Measurements from ENCODE around the gene ITPA. TPM values are rescaled to one million over a fixed set of nuclear protein-coding genes. Genes with fewer than 3 reads are reported as not detected.
A peak's percentile ranks its signal among the peaks of the same experiment; 100 is the strongest.

The ITPA gene
- total RNA-seq, 1 experiment from 2014 or later = 104 TPM

DNA sequence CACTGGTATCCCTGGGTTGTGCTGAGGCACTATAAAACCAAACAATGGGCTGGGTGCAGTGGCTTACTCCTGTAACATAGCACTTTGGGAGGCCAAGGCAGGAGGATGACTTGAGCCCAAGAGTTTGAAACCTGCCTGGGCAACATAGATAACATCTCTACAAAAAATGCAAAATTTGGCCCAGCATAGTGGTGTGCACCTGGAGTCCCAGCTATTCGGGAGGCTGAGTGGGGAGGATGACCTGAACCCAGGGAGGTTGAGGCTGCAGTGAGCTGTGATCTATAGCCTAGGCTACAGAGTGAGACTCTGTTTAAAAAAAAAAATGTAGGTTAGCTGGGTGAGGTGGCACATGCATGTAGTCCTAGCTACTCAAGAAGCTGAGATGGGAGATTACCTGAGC, 37.4 kb downstream of the ITPA start (continued):
- TF ChIP-seq, protein P1, sequence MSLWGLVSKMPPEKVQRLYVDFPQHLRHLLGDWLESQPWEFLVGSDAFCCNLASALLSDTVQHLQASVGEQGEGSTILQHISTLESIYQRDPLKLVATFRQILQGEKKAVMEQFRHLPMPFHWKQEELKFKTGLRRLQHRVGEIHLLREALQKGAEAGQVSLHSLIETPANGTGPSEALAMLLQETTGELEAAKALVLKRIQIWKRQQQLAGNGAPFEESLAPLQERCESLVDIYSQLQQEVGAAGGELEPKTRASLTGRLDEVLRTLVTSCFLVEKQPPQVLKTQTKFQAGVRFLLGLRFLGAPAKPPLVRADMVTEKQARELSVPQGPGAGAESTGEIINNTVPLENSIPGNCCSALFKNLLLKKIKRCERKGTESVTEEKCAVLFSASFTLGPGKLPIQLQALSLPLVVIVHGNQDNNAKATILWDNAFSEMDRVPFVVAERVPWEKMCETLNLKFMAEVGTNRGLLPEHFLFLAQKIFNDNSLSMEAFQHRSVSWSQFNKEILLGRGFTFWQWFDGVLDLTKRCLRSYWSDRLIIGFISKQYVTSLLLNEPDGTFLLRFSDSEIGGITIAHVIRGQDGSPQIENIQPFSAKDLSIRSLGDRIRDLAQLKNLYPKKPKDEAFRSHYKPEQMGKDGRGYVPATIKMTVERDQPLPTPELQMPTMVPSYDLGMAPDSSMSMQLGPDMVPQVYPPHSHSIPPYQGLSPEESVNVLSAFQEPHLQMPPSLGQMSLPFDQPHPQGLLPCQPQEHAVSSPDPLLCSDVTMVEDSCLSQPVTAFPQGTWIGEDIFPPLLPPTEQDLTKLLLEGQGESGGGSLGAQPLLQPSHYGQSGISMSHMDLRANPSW (CRISPR knock-in tag; conservative IDR thresholded peaks at IDR 0.05; ENCODE audit: low read depth) = no peak
- TF ChIP-seq ZBTB21 (CRISPR knock-in tag; IDR thresholded peaks at IDR 0.05; ENCODE audit: borderline replicate concordance) (no peak), FOXP1 (CRISPR knock-in tag; IDR thresholded peaks at IDR 0.05; ENCODE audit: borderline replicate concordance) (no peak), JAZF1 (CRISPR knock-in tag; IDR thresholded peaks at IDR 0.05) (no peak)
- TF ChIP-seq, protein P2, sequence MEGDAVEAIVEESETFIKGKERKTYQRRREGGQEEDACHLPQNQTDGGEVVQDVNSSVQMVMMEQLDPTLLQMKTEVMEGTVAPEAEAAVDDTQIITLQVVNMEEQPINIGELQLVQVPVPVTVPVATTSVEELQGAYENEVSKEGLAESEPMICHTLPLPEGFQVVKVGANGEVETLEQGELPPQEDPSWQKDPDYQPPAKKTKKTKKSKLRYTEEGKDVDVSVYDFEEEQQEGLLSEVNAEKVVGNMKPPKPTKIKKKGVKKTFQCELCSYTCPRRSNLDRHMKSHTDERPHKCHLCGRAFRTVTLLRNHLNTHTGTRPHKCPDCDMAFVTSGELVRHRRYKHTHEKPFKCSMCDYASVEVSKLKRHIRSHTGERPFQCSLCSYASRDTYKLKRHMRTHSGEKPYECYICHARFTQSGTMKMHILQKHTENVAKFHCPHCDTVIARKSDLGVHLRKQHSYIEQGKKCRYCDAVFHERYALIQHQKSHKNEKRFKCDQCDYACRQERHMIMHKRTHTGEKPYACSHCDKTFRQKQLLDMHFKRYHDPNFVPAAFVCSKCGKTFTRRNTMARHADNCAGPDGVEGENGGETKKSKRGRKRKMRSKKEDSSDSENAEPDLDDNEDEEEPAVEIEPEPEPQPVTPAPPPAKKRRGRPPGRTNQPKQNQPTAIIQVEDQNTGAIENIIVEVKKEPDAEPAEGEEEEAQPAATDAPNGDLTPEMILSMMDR (IDR thresholded peaks at IDR 0.05) = no peak
- TF ChIP-seq, protein P3, sequence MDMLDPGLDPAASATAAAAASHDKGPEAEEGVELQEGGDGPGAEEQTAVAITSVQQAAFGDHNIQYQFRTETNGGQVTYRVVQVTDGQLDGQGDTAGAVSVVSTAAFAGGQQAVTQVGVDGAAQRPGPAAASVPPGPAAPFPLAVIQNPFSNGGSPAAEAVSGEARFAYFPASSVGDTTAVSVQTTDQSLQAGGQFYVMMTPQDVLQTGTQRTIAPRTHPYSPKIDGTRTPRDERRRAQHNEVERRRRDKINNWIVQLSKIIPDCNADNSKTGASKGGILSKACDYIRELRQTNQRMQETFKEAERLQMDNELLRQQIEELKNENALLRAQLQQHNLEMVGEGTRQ (CRISPR knock-in tag; IDR thresholded peaks at IDR 0.05) = no peak

DNA sequence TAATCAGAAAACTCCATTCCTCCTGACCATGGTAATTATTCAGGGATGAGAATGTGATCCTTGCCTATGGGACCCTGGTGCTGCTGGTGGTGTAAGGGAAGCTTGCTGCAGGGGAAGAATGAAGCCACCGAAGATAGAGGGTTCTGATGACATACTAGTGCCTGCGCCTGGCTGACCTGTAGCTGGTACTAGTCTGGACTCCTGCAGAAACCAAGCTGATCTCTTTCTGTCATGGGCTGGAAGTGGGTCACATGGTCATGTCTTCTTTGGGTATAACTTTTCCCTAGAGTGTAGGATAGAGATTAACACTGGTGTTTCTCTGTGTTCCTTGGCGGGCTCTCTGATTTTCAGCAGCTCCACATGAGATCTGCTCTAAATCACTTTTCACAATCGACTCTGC, 38.3 kb downstream of the ITPA start:
- no peak overlapping the region for H3K4me3 Mint-ChIP-seq
- H3K9me3 Mint-ChIP-seq = no peaks in the 10 kb centered on the region
- TF ChIP-seq OVOL2 (CRISPR knock-in tag; IDR thresholded peaks at IDR 0.05; ENCODE audit: borderline replicate concordance) (no peak), FOXP1 (CRISPR knock-in tag; IDR thresholded peaks at IDR 0.05; ENCODE audit: borderline replicate concordance) (no peak), ZNF671 (CRISPR knock-in tag; IDR thresholded peaks at IDR 0.05) (no peak), ESRRA (CRISPR knock-in tag; IDR thresholded peaks at IDR 0.05; ENCODE audit: borderline replicate concordance) (no peak)
- H3K4me1 Mint-ChIP-seq = peaks cover 16% of the 10 kb centered on the region
- ATAC-seq = no peak
- no peak for DNase-seq (ENCODE audit: low spot score)
- no peak overlapping the region for H3K27ac Mint-ChIP-seq
- H3K36me3 Mint-ChIP-seq = no peaks in the 10 kb centered on the region
- CTCF ChIA-PET = interaction anchor here (0.8 to 8.8 kb wide), 7 partner anchors 8 to 195 kb away, joined by 3 to 92 read pairs (median 30); partner anchors contain the start of gene SLC4A11
- peaks cover 37% of the 10 kb centered on the region for H3K27me3 Mint-ChIP-seq (ENCODE audit: low read depth)
- POLR2A ChIA-PET = interaction anchor here (0.7 to 3.8 kb wide), 2 partner anchors 8 to 261 kb away, joined by 4 to 25 read pairs; partner anchors contain the start of gene SLC4A11

DNA sequence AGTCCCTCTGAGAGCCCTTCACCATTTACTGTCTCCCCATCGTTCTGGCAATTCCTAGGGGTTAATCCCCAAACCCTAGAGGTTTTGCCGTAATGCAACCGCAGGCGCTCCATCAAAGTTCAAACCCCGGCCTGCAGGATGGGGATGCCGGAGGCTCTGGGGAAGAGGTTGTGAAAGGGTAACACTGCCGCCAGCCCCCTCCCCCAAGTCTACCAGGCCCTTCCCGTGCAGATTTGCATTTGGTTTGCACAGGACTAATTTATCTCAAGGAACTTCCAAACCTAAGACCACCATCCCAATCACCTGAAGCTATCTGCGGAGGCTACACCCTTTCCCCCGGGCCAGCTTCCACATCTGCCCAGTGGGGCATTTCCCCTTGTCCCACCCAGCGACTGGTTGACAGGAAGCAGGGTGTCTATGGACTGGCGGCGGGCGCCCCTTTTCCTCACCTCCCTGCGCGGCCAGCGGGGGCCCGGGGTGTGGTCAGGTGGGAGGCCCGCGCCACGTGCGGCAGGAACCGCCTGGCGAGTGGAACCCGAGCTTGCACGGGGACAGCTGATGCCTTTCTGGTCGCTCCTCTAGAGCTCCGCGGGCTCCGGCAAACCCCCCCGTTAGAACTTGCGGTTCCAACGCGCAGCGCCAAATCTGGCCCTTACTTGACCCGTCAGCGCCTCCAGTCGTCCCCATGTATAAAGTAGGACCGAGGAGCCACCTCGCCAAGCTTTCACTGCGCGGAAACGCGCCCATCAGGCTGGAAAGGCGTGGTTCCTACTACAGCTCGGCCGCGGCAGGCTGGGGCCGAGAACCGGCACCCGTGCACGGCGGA, 39.1 kb downstream of the ITPA start:
- peaks cover 37% of the 10 kb centered on the region for H3K27me3 Mint-ChIP-seq (ENCODE audit: low read depth)
- CTCF ChIA-PET = interaction anchor here (0.7 to 8.8 kb wide), 17 partner anchors 9 to 206 kb away, joined by 3 to 92 read pairs (median 5); partner anchors contain the start of gene SLC4A11
- TF ChIP-seq IRF2 (CRISPR knock-in tag; IDR thresholded peaks at IDR 0.05; ENCODE audit: borderline replicate concordance, low read depth) (no peak), GABPB1 (CRISPR knock-in tag; IDR thresholded peaks at IDR 0.05) (no peak), SP1 (CRISPR knock-in tag; conservative IDR thresholded peaks at IDR 0.05) (0 out of 2 replicates have a peak, but pooled peaks have one; percentile 29), EMX1 (CRISPR knock-in tag; IDR thresholded peaks at IDR 0.05) (no peak), ZNF416 (CRISPR knock-in tag; IDR thresholded peaks at IDR 0.05) (no peak), MYBL2 (CRISPR knock-in tag; IDR thresholded peaks at IDR 0.05) (0 out of 2 replicates have a peak, but pooled peaks have one; percentile 25)
- TF ChIP-seq, protein P4, sequence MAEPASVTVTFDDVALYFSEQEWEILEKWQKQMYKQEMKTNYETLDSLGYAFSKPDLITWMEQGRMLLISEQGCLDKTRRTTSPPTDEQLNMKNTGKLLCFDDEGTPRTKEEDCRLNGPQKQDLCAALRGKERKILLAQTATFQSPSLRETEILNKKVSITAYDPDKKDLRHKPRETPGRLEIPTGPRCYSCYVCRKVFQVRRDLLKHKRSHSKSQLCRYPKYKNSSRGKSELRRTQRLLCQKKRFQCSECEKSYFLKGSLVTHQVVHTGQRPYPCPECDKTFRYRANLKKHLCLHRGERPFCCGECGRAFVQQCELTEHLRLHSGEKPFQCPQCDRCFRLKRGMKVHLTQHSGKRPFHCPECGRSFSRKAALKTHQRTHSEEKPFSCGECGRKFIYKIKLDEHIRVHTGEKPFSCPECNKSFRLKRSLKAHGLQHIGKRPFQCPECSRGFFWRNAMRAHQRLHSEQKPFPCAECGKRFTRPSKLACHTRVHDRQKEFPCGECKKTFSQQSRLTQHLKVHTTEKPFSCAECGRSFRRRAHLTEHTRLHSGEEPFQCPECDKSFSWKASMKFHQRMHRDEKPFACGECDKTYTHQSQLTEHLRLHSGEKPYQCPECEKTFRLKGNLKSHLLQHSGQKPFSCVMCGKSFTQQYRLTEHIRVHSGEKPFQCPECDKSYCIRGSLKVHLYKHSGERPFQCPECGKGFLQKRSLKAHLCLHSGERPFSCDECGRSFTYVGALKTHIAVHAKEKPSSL (CRISPR knock-in tag; conservative IDR thresholded peaks at IDR 0.05) = no peak
- TF ChIP-seq, protein P5, sequence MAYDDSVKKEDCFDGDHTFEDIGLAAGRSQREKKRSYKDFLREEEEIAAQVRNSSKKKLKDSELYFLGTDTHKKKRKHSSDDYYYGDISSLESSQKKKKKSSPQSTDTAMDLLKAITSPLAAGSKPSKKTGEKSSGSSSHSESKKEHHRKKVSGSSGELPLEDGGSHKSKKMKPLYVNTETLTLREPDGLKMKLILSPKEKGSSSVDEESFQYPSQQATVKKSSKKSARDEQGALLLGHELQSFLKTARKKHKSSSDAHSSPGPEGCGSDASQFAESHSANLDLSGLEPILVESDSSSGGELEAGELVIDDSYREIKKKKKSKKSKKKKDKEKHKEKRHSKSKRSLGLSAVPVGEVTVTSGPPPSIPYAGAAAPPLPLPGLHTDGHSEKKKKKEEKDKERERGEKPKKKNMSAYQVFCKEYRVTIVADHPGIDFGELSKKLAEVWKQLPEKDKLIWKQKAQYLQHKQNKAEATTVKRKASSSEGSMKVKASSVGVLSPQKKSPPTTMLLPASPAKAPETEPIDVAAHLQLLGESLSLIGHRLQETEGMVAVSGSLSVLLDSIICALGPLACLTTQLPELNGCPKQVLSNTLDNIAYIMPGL (CRISPR knock-in tag; IDR thresholded peaks at IDR 0.05) = peak; percentile 66; the same call in 1 of the 2 replicates
- TF ChIP-seq, protein P6, sequence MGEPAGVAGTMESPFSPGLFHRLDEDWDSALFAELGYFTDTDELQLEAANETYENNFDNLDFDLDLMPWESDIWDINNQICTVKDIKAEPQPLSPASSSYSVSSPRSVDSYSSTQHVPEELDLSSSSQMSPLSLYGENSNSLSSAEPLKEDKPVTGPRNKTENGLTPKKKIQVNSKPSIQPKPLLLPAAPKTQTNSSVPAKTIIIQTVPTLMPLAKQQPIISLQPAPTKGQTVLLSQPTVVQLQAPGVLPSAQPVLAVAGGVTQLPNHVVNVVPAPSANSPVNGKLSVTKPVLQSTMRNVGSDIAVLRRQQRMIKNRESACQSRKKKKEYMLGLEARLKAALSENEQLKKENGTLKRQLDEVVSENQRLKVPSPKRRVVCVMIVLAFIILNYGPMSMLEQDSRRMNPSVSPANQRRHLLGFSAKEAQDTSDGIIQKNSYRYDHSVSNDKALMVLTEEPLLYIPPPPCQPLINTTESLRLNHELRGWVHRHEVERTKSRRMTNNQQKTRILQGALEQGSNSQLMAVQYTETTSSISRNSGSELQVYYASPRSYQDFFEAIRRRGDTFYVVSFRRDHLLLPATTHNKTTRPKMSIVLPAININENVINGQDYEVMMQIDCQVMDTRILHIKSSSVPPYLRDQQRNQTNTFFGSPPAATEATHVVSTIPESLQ (CRISPR knock-in tag; IDR thresholded peaks at IDR 0.05) = no peak

More for the DNA sequence above, 39.1 kb downstream of the ITPA start:
- peak; percentile 72 for DNase-seq (ENCODE audit: low spot score)
- peak; percentile 68 for ATAC-seq
- Mint-ChIP-seq H3K4me3 (peak overlapping the region; percentile 61), H3K9me3 (no peaks in the 10 kb centered on the region), H3K27ac (no peak overlapping the region), H3K36me3 (no peaks in the 10 kb centered on the region), H3K4me1 (peaks cover 16% of the 10 kb centered on the region)
- POLR2A ChIA-PET = interaction anchor here (0.5 to 3.8 kb wide), 2 partner anchors 9 to 29 kb away, joined by 4 to 25 read pairs; partner anchors contain the start of gene SLC4A11
